Activated gamma-delta T cell (primary cell): ENCODE data around the gene ZRANB1.

Source experiments
- DNase-seq: peaks from one replicate; lab custom pipeline; 2025; lab: John Stamatoyannopoulos, UW

ZRANB1 gene

GRCh38 chr10:124993736-124994451 is 52.0 kb downstream of the ZRANB1 start:
- DNase-seq: no peak

GRCh38 chr10:124994573-124995473 is 52.9 kb downstream of the ZRANB1 start:
- DNase-seq: no peak

DNA sequence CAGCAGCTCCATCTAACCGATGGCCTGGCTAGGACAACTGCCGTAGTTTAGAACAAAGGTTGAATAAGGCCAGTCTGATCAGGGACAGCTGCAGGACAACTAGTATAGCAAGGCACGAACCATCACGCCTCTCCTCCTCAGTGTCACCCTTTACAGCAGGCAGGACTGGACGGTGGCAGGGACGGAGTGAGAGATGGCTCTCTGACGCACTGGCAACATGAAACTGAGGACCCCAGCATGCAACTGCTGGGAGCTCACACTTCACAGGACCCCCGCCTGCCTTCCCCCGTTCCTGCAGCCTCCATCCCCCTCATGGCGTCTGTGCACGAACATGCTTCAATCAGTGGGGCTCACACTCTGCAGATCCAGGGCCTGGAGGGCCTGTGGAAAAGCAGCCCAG is 53.7 kb downstream of the ZRANB1 start:
- no peak for DNase-seq

- DNase-seq: no peak
Measured at GRCh38 chr10:124996127-124996853, 54.4 kb downstream of the ZRANB1 start.

- no peak for DNase-seq
Measured at GRCh38 chr10:124996854-124997215, 54.9 kb downstream of the ZRANB1 start.

DNA sequence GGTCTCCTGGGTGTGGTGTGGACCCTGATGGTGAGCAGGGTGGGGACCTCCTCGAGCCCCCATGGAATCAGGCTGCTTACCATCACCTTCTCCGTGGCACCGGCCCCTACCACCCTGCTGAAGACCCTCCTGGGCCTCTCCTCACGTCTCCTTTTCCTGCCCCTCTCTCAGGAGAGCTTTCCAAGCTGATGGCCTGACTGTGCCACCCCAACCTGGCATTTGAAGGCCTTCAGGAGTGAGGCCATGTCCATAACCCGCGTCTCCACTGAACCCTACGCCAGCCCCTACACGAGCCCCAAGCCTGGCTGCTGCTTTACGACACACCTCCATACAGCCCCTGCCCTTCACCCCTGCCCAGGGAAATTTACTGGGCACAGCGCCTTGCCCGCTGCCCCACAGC is 55.4 kb downstream of the ZRANB1 start:
- DNase-seq: no peak

GRCh38 chr10:124997771-124998623 is 56.1 kb downstream of the ZRANB1 start:
- no peak for DNase-seq

DNA sequence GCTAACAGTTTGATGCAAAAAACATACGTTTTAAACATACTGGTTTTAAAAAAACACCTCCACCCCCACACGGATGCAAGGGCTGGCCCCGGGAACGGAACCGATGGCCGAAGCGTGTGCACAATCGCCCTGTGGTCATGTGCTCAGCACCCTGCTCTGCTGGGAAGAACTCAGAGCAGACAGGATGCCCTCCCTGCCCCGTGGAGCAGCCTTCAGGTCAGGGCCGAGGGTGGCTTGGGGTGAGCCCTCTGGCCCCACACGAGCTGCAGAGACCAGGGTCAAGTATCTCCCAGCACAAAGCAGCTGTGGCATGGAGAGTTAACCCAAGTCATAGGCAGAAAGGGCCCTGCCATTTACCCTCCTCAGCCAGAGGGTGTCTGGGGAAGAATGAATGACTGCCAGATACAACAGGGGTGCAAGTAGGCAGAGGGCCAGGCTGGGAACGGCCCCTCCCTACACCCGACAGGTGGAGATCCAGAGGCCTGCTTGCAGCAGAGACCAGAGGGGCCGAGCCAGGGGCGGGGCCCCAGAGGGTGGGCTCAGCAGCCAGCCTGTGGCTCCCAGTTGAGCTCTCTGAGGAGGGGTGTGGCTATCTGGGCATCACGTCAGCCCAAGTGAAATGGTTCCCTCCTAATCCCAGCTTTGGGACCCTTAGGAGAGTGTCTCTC is 56.8 kb downstream of the ZRANB1 start:
- DNase-seq: no peak

- DNase-seq: no peak
Measured at GRCh38 chr10:124999433-125000365, 57.8 kb downstream of the ZRANB1 start.

DNA sequence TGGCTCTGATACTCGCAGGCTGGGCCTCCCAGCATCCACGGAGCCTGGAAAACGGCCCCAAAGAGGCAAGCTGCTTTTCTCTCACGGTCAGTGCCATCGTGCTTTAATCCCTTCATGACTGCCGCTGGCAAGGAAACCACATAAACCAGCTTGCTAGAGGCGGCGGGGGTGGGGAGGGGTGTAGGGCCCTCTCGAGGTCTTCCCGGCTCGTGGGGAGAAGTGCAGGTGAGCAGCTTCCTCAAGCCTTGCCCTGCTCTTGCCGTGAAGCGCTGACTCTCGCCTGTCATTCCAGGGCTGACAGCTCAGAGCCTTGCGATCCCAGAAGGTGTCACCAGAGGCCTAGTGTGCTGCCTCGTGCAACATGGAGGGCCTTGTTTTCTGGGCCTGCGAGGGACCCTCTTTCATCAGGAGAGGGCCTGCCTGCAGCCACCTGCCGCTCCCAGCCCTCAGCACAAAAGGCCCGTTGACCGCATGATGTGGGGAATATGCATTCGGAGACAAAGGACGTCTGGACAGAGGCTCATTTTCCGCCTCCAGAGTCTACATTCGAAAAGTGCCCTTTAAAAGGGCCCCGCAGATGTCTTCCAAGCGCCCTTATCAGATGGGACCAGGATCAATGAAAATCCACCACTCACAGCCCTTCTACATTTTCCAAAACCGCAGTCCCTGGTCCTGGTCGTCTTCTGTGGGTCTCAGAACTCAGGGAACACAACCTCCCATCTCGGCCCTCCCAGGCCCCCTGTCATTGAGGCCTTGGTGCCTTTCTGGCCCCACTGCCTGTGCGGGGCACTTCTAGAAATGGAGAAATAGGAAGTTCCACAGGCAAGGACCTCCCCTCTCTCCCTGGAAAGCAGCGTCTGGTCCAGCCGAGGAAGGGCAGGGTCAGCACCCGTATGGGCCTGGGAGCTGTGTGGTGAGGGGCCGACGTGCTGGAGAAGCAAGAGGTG is 58.7 kb downstream of the ZRANB1 start:
- no peak for DNase-seq

- no peak for DNase-seq
Measured at GRCh38 chr10:125001313-125002046, 59.6 kb downstream of the ZRANB1 start.

- no peak for DNase-seq
Measured at GRCh38 chr10:125002047-125002422, 60.1 kb downstream of the ZRANB1 start.

- DNase-seq: no peak
Measured at GRCh38 chr10:125002423-125003145, 60.7 kb downstream of the ZRANB1 start.

DNA sequence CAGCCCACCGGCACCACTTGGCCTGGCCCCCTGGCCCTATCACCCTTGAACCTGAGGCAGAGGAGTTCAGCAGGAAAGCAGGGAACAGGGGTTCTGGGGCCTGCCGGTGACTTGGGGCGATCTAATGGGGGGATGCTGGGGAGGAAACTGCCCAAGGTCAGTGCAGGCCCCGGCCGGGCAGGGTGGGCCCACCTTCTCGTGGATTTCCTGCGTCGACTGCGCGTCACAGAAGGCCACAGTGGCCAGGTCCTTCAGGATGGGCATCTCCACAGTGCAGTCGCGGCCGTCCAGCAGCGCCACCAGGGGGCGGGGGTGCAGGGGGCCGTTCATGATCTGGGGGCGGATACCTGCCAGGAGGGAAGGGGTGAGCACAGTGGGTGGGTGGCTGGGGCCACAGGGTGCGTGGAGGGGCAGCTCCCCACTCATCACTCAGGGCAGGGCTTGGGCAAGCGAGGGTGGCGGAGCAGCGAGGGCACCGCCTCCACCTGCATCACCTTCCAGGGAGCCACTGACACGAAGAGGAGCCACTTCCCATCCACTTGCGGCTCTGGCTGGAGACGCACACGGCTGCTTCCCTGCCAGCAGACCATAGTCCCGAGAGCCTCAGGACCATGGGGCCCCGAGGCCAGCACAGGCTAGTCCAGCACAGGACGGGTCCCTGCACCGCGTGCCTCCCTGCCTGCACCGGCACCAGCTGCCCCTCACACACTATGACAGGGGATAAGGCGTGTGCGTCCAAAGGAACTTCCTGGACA is 61.4 kb downstream of the ZRANB1 start:
- no peak for DNase-seq

DNA sequence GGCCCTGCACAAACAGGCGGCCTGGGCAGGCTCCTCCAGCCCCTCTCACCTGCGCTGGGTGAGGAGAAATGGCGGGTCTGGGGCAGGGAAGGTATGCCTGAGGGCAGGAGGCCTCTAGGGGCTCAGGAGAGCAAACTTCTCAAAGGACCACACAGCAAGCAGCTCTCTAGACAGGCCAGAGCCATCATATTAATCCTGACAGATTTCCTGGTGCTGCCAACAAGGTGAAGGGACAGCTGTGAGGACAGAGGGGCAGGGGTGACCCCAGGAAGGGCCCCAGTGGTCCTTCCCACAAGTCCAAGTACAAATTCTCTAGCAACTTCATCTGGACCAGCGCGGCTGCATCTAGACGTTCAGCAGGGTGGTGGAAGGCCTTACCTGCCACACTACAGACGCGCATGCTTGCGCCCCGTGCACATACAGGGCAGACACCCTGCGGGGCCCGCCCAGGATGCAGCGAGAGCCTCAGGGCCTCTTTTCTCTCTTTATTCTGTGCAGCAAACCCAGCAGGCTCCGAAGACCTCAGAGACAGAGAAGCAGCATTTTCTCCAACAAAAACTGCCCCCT is 62.1 kb downstream of the ZRANB1 start:
- no peak for DNase-seq

DNA sequence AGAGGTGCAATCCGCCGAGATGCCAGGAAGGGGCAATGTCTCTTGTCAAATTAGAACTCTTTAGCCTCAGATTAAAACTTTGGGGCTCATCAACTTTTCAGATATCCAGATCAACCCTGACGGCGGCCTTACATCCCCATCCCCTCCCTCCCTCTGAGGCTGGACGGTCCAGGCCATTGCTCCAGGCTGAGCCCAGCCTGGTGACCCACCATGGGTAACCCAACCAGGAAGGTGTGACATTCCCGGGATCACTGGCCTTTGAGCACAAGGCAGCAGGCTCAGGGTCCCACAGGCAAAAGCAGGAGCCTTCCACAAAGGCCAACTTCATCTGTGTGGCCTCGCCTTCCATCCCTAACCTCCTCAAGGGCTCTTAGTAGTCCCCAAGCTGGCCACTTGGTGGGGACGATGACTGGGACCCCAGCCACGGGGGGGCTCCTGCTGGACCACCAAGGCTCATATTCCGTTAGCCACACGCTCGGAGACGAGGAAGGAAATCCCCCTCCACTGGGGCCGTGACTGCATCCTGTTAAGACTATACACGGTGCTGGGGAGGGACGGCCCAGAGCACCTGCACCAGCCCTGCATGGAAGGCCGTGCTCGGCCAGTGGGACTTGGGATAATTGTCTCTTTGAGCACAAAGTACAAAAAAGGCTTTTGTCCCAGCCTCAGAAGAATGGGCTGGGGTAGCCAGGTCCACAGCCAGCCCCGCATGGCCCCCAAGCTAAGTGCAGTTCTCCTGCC is 62.8 kb downstream of the ZRANB1 start:
- DNase-seq: no peak
